ENCODE results near the gene NETO2. TPM values are rescaled to one million over a fixed set of nuclear protein-coding genes. Genes with fewer than 3 reads are reported as not detected.

NETO2 gene
- total and polyA plus RNA-seq, 2 donors (not counting 1 experiment from before 2014, with no cell fraction given): 3.0 to 13.2 TPM

- no peaks in the 10 kb centered on the region for H3K79me2 ChIP-seq (ENCODE audit: control insufficient read depth, insufficient read depth, low read length)
- peaks cover 14% of the 10 kb centered on the region for H3K27me3 ChIP-seq (ENCODE audit: control insufficient read depth, insufficient read depth, low read length)
- H3K9me3 ChIP-seq (ENCODE audit: control insufficient read depth, insufficient read depth, low read depth, low read length): no peaks in the 10 kb centered on the region
- H2AFZ ChIP-seq (ENCODE audit: low read length): no peak overlapping the region
- TF ChIP-seq CTCF (conservative IDR thresholded peaks at IDR 0.05 in 1 of 2, IDR thresholded peaks at IDR 0.05 in 1 of 2; ENCODE audit: low read depth in 1 of 2, low read length in 2 of 2) (no peak), EZH2 (IDR thresholded peaks at IDR 0.05; ENCODE audit: low read length, missing control alignments) (no peak)
- H3K9ac ChIP-seq (ENCODE audit: insufficient read depth, low read length): no peak overlapping the region
- no peaks in the 10 kb centered on the region for H3K36me3 ChIP-seq (ENCODE audit: control insufficient read depth, insufficient read depth, low read length)
- no peak overlapping the region for H3K4me2 ChIP-seq (ENCODE audit: extremely low read depth, insufficient read depth, low read length)
- no peak for DNase-seq (ENCODE audit: low read depth in 2 of 2)
- no peaks in the 10 kb centered on the region for H3K4me1 ChIP-seq (ENCODE audit: control insufficient read depth, extremely low read depth, insufficient read depth, low read length)
- no peak overlapping the region for H3K27ac ChIP-seq (ENCODE audit: insufficient read depth, low read length)
- H4K20me1 ChIP-seq (ENCODE audit: control insufficient read depth, extremely low read depth, insufficient read depth, low read length): no peaks in the 10 kb centered on the region
- H3K4me3 ChIP-seq (replicated peaks in 1 of 4; ENCODE audit: control extremely low read depth in 1 of 4, insufficient read depth in 1 of 4, low read depth in 3 of 4, low read length in 4 of 4): no peak overlapping the region
Observed at GRCh38 chr16:47063011-47063724, 80.6 kb downstream of the NETO2 start.

- DNase-seq (ENCODE audit: low read depth in 2 of 2): no peak
- TF ChIP-seq EZH2 (IDR thresholded peaks at IDR 0.05; ENCODE audit: low read length, missing control alignments): no peak
- TF ChIP-seq CTCF (conservative IDR thresholded peaks at IDR 0.05 in 1 of 2, IDR thresholded peaks at IDR 0.05 in 1 of 2; ENCODE audit: low read depth in 1 of 2, low read length in 2 of 2): no peak
Observed at GRCh38 chr16:47061204-47061603, 82.5 kb downstream of the NETO2 start.

GRCh38 chr16:47060596-47060995 lies 83.1 kb downstream of the NETO2 start:
- Histone ChIP-seq H3K4me2 (ENCODE audit: extremely low read depth, insufficient read depth, low read length) (no peak overlapping the region), H3K27me3 (ENCODE audit: control insufficient read depth, insufficient read depth, low read length) (peaks cover 11% of the 10 kb centered on the region), H3K9me3 (ENCODE audit: control insufficient read depth, insufficient read depth, low read depth, low read length) (no peaks in the 10 kb centered on the region), H3K36me3 (ENCODE audit: control insufficient read depth, insufficient read depth, low read length) (no peaks in the 10 kb centered on the region), H3K79me2 (ENCODE audit: control insufficient read depth, insufficient read depth, low read length) (no peaks in the 10 kb centered on the region), H3K4me3 (replicated peaks in 1 of 4; ENCODE audit: control extremely low read depth in 1 of 4, insufficient read depth in 1 of 4, low read depth in 3 of 4, low read length in 4 of 4) (no peak overlapping the region), H3K4me1 (ENCODE audit: control insufficient read depth, extremely low read depth, insufficient read depth, low read length) (no peaks in the 10 kb centered on the region), H4K20me1 (ENCODE audit: control insufficient read depth, extremely low read depth, insufficient read depth, low read length) (no peaks in the 10 kb centered on the region), H3K9ac (ENCODE audit: insufficient read depth, low read length) (no peak overlapping the region), H2AFZ (ENCODE audit: low read length) (no peak overlapping the region), H3K27ac (ENCODE audit: insufficient read depth, low read length) (no peak overlapping the region)
- no peak for DNase-seq (ENCODE audit: low read depth in 2 of 2)
- no peak for TF ChIP-seq CTCF (conservative IDR thresholded peaks at IDR 0.05 in 1 of 2, IDR thresholded peaks at IDR 0.05 in 1 of 2; ENCODE audit: low read depth in 1 of 2, low read length in 2 of 2)
- TF ChIP-seq EZH2 (IDR thresholded peaks at IDR 0.05; ENCODE audit: low read length, missing control alignments): no peak

More at GRCh38 chr16:47061204-47061603, 82.5 kb downstream of the NETO2 start:
- H3K27ac ChIP-seq (ENCODE audit: insufficient read depth, low read length): no peak overlapping the region
- H3K27me3 ChIP-seq (ENCODE audit: control insufficient read depth, insufficient read depth, low read length): peaks cover 11% of the 10 kb centered on the region
- H3K9ac ChIP-seq (ENCODE audit: insufficient read depth, low read length): no peak overlapping the region
- H4K20me1 ChIP-seq (ENCODE audit: control insufficient read depth, extremely low read depth, insufficient read depth, low read length): no peaks in the 10 kb centered on the region
- no peaks in the 10 kb centered on the region for H3K9me3 ChIP-seq (ENCODE audit: control insufficient read depth, insufficient read depth, low read depth, low read length)
- no peak overlapping the region for H2AFZ ChIP-seq (ENCODE audit: low read length)
- H3K36me3 ChIP-seq (ENCODE audit: control insufficient read depth, insufficient read depth, low read length): no peaks in the 10 kb centered on the region
- no peaks in the 10 kb centered on the region for H3K79me2 ChIP-seq (ENCODE audit: control insufficient read depth, insufficient read depth, low read length)
- no peak overlapping the region for H3K4me3 ChIP-seq (replicated peaks in 1 of 4; ENCODE audit: control extremely low read depth in 1 of 4, insufficient read depth in 1 of 4, low read depth in 3 of 4, low read length in 4 of 4)
- no peaks in the 10 kb centered on the region for H3K4me1 ChIP-seq (ENCODE audit: control insufficient read depth, extremely low read depth, insufficient read depth, low read length)
- no peak overlapping the region for H3K4me2 ChIP-seq (ENCODE audit: extremely low read depth, insufficient read depth, low read length)
